DOHH2 (cell line): ENCODE measurements around the gene MBD1.

Source experiments
- H3F3A ChIP-seq: fragments of 200-600 bp; sonication (generic), shearing (Covaris generic); 2 replicates; pipeline ENCODE4 v1.6.0; 2016; ENCODE audit warnings: antibody characterized with exemption, mild to moderate bottlenecking; ENCODE audit not compliant: control insufficient read depth, insufficient read depth
- H3K27ac ChIP-seq: fragments of 200-600 bp; sonication (generic); 2 replicates; pipeline ENCODE4 v1.5.1; 2014; ENCODE audit warnings: low read depth, mild to moderate bottlenecking, low read length, moderate library complexity
- H3K27me3 ChIP-seq: fragments of 200-600 bp; sonication (generic); 2 replicates; pipeline ENCODE4 v1.6.1; 2014; ENCODE audit warnings: mild to moderate bottlenecking, low read length, mixed read lengths; ENCODE audit not compliant: control insufficient read depth
- H3K36me3 ChIP-seq: fragments of 200-600 bp; sonication (generic); 2 replicates; pipeline ENCODE4 v1.6.1; 2014; ENCODE audit warnings: mild to moderate bottlenecking, low read length, moderate library complexity, mixed read lengths; ENCODE audit not compliant: control insufficient read depth
- H3K4me1 ChIP-seq: fragments of 200-600 bp; sonication (generic); 2 replicates; pipeline ENCODE4 v1.6.1; 2014; ENCODE audit warnings: mild to moderate bottlenecking, low read length, mixed read lengths; ENCODE audit not compliant: control insufficient read depth
- H3K4me2 ChIP-seq: fragments of 200-600 bp; sonication (generic); 2 replicates; pipeline ENCODE4 v1.6.0; 2014; ENCODE audit warnings: mild to moderate bottlenecking, low read length, moderate library complexity
- H3K4me3 ChIP-seq: fragments of 200-600 bp; sonication (generic); 2 replicates; pipeline ENCODE4 v1.5.1; 2014; ENCODE audit warnings: mild to moderate bottlenecking, low read length, mixed read lengths
- H3K79me2 ChIP-seq: fragments of 200-600 bp; sonication (generic); 2 replicates; pipeline ENCODE4 v1.6.1; 2014; ENCODE audit warnings: mild to moderate bottlenecking, low read length, mixed read lengths; ENCODE audit not compliant: control insufficient read depth
- H3K9me2 ChIP-seq: fragments of 200-600 bp; sonication (generic); replicated peaks from 2 replicates; pipeline ENCODE4 v1.6.1; 2014; ENCODE audit warnings: mild to moderate bottlenecking, low read length, mixed read lengths; ENCODE audit not compliant: control insufficient read depth
- H3K9me3 ChIP-seq: fragments of 200-600 bp; sonication (generic); 2 replicates; pipeline ENCODE4 v1.6.1; 2014; ENCODE audit warnings: antibody characterized with exemption, low read length, mixed read lengths; ENCODE audit not compliant: control insufficient read depth, insufficient read depth
- H4K20me1 ChIP-seq: fragments of 200-600 bp; sonication (generic); 2 replicates; pipeline ENCODE4 v1.6.0; 2014; ENCODE audit warnings: low read depth, mild to moderate bottlenecking, antibody characterized with exemption, low read length, moderate library complexity; ENCODE audit not compliant: control insufficient read depth, insufficient read depth
- CTCF ChIP-seq: fragments of 200-600 bp; sonication (generic); IDR thresholded peaks from one replicate; pipeline ENCODE4 v1.5.1; 2014; ENCODE audit warnings: antibody characterized with exemption, mild to moderate bottlenecking, low read depth, low read length; ENCODE audit not compliant: poor library complexity, severe bottlenecking
- EZH2phosphoT487 ChIP-seq: fragments of 200-600 bp; sonication (generic); IDR thresholded peaks from 2 replicates; pipeline ENCODE4 v1.6.1; 2017; ENCODE audit warnings: borderline replicate concordance, mild to moderate bottlenecking, antibody characterized with exemption, low read length, moderate library complexity, mixed read lengths

MBD1 gene

GRCh38 chr18:50273203-50274043, 7.9 kb downstream of the MBD1 start:
- H3F3A ChIP-seq = peaks cover 8% of the 10 kb centered on the region
- peaks cover 5% of the 10 kb centered on the region for H3K4me1 ChIP-seq
- H3K9me2 ChIP-seq = no peaks in the 10 kb centered on the region
- H3K4me2 ChIP-seq = no peak overlapping the region
- H3K27me3 ChIP-seq = no peaks in the 10 kb centered on the region
- no peak overlapping the region for H3K4me3 ChIP-seq
- H3K27ac ChIP-seq = no peak overlapping the region
- TF ChIP-seq CTCF = no peak
- no peak for TF ChIP-seq EZH2phosphoT487
- H3K79me2 ChIP-seq = peaks cover 6% of the 10 kb centered on the region
- H3K36me3 ChIP-seq = peaks cover 91% of the 10 kb centered on the region
- H3K9me3 ChIP-seq = no peaks in the 10 kb centered on the region
- no peaks in the 10 kb centered on the region for H4K20me1 ChIP-seq

- TF ChIP-seq EZH2phosphoT487 = no peak
- no peak for TF ChIP-seq CTCF
- H3K9me2 ChIP-seq = no peaks in the 10 kb centered on the region
- no peaks in the 10 kb centered on the region for H3K79me2 ChIP-seq
- no peak overlapping the region for H3K4me3 ChIP-seq
- H3K27ac ChIP-seq = no peak overlapping the region
- H3F3A ChIP-seq = peaks cover 12% of the 10 kb centered on the region
- peaks cover 88% of the 10 kb centered on the region for H3K36me3 ChIP-seq
- H3K4me1 ChIP-seq = peaks cover 13% of the 10 kb centered on the region
- no peak overlapping the region for H3K4me2 ChIP-seq
- H3K27me3 ChIP-seq = no peaks in the 10 kb centered on the region
- no peaks in the 10 kb centered on the region for H4K20me1 ChIP-seq
- no peaks in the 10 kb centered on the region for H3K9me3 ChIP-seq
These were observed 8.8 kb downstream of the MBD1 start for GRCh38 chr18:50272568-50272967.

- Histone ChIP-seq H3K36me3 (peaks cover 50% of the 10 kb centered on the region), H3K9me2 (no peaks in the 10 kb centered on the region), H3K27me3 (0 out of 2 replicates have a peak, but pooled peaks cover 3% of the 10 kb centered on the region), H3K4me1 (peaks cover 30% of the 10 kb centered on the region), H3K4me2 (peak overlapping the region; percentile 81), H3K9me3 (no peaks in the 10 kb centered on the region), H4K20me1 (no peaks in the 10 kb centered on the region), H3K27ac (peak overlapping the region; percentile 3; the same call in 1 of the 2 replicates), H3K79me2 (no peaks in the 10 kb centered on the region), H3K4me3 (peak overlapping the region; percentile 65), H3F3A (peaks cover 13% of the 10 kb centered on the region)
- TF ChIP-seq CTCF (peak; percentile 82), EZH2phosphoT487 (no peak)
These were observed 13.1 kb downstream of the MBD1 start for GRCh38 chr18:50268022-50268747.
